Thymus (tissue), 11 donors: ENCODE measurements around the gene SKAP2. TPM values are rescaled to one million over a fixed set of nuclear protein-coding genes. Genes with fewer than 3 reads are reported as not detected.

Experiments
- DNase-seq, 9 donors: peaks; one replicate each; pipeline ENCODE4 v3.0.0-alpha.2; 2013; ENCODE audit warnings: low spot score in 9 of 9, low read depth in 6 of 9, missing footprints in 1 of 9
- H3K27ac ChIP-seq, 2 donors: one replicate each; pipeline ENCODE4 v1.5.1; 2013; ENCODE audit warnings: control low read depth in 1 of 2, low read depth in 1 of 2, low read length in 1 of 2, mild to moderate bottlenecking in 1 of 2, moderate library complexity in 1 of 2
- H3K27me3 ChIP-seq, 2 donors: one replicate each; pipeline ENCODE4 v1.5.1; 2013; ENCODE audit warnings: low read length in 1 of 2; ENCODE audit not compliant: control insufficient read depth in 2 of 2, insufficient read depth in 1 of 2
- H3K36me3 ChIP-seq, 2 donors: one replicate each; pipeline ENCODE4 v1.5.1; 2013; ENCODE audit warnings: low read length in 1 of 2, mild to moderate bottlenecking in 1 of 2, moderate library complexity in 1 of 2; ENCODE audit not compliant: control insufficient read depth in 2 of 2, insufficient read depth in 2 of 2
- H3K4me1 ChIP-seq, 2 donors: one replicate each; pipeline ENCODE4 v1.5.1; 2013; ENCODE audit warnings: low read length in 2 of 2; ENCODE audit not compliant: control insufficient read depth in 2 of 2, insufficient read depth in 2 of 2
- H3K4me3 ChIP-seq, 2 donors: one replicate each; pipeline ENCODE4 v1.5.1; 2013; ENCODE audit warnings: low read length in 2 of 2, control low read depth in 1 of 2, mild to moderate bottlenecking in 1 of 2
- H3K9me3 ChIP-seq, 2 donors: one replicate each; pipeline ENCODE4 v1.5.1; 2013; ENCODE audit warnings: low read length in 1 of 2, mild to moderate bottlenecking in 1 of 2; ENCODE audit not compliant: control insufficient read depth in 2 of 2, insufficient read depth in 1 of 2
- WGBS: extraction: QIAGEN DNeasy Blood & Tissue Kit; methylation state at CpG from one replicate; pipeline ENCODE4 v1.1.7; 2013; 5-methylcytosine and 5-hydroxymethylcytosine counted together
- polyA plus RNA-seq: library from polyadenylated mRNA; stranded (reverse); fragments of 200-250 nt; gene quantifications from one replicate; pipeline ENCODE4 v1.2.3, GENCODE V29; 2013
- total RNA-seq: library from RNA; stranded (reverse); fragments of 120-200 nt; gene quantifications from one replicate; pipeline ENCODE4 v1.2.4, GENCODE V29; 2013
- donor health status: healthy.

Gene SKAP2
- total and polyA plus RNA-seq, 2 donors, result 9.8 to 10.6 TPM

DNA sequence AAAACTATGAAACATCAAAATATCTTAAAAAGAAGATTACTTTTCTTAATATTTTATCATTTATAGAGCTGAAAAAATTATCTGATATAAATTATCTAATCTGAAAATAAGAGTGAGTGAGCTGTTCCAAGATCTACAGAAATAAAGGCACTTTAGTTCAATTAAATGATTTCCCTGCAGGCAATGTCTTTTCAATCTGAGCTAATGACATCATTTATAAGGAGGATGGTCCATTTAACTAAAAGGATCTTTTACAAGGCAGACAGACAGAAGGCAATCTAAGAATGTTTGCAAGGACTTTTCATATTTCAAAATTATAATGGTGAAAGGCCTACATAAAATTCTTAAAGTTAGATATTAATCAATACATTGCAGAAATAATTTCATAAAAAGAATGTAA is 71.8 kb downstream of the SKAP2 start:
- Histone ChIP-seq H3K36me3 (no peaks in the 10 kb centered on the region), H3K4me3 (no peak overlapping the region), H3K27me3 (no peaks in the 10 kb centered on the region), H3K27ac (no peak overlapping the region), H3K9me3 (no peaks in the 10 kb centered on the region), H3K4me1 (no peaks in the 10 kb centered on the region)
- DNase-seq, result no peak

DNA sequence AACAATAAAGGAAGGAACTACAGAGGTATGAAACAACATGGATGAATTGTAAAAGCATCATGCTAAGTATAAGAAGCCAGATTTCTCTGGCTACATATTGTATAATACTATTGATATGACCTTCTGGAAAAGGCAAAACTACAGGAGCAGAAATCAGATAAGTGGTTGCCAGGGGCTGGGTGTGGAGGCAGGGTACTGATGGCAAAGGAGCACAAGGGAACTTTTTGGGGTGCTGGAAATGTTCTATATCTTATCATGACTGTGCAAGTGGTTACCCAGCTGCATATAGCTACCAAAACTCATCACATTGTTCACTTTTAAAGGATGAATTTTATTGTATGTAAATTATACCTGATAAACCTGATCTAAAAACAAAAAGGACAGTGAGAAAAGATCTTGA is 72.4 kb downstream of the SKAP2 start:
- no peak overlapping the region for H3K4me3 ChIP-seq
- no peaks in the 10 kb centered on the region for H3K9me3 ChIP-seq
- H3K4me1 ChIP-seq, result no peaks in the 10 kb centered on the region
- H3K27ac ChIP-seq, result no peak overlapping the region
- no peak for DNase-seq
- no peaks in the 10 kb centered on the region for H3K27me3 ChIP-seq
- H3K36me3 ChIP-seq, result no peaks in the 10 kb centered on the region

DNA sequence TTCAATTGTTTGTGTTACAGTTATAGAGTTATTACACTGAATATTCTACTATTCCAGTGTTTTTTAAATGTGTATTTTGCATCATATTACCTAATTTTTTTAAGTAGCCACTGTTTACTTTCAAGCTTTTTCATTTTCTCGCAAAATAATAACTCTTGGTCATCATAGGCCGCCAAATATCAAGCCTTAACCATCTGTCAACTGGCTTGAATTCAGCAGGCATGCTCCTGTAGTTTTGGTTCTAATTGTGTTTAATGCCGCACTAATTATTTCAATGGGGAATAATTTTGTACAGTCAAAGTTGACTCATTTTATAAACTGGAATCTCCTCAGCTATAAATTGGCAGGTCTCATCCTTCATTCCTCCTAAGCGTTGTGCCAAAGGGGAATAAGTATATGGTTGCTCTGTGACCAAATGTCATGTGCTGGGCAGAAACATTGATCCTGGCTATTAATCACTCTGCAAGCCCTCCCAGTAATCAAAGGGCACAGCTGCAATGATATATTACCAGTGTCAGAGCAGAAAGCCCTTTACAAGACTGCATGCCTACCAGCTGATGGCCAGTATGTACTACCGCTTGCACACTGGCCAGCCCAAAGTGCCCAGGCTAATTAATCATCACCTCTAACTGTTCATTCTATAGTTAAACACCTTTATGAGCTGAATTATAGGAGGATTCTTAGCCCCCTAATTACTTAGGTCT is 74.8 kb downstream of the SKAP2 start:
- H3K36me3 ChIP-seq, result no peaks in the 10 kb centered on the region
- no peaks in the 10 kb centered on the region for H3K27me3 ChIP-seq
- no peaks in the 10 kb centered on the region for H3K9me3 ChIP-seq
- H3K4me1 ChIP-seq, result no peaks in the 10 kb centered on the region
- no peak overlapping the region for H3K27ac ChIP-seq
- WGBS, result 98% methylated on average over 5 of the region's 5 CpGs
- H3K4me3 ChIP-seq, result no peak overlapping the region
- DNase-seq, result no peak

DNA sequence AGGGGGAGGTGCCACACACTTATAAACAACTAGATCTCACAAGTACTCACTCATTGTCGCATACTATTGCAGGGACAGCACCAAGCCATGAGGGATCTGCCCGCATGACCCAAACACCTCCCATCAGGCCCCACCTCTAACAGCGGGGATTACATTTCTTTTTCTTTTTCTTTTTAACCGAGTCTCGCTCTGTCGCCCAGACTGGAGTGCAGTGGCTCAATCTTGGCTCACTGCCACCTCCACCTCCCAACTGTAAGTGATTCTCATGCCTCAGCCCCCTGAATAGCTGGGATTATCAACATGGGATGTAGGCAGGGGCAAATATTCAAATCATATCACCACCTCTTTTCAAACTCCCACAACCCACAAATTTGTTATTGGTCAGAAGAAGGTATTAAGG is 76.7 kb downstream of the SKAP2 start:
- 95% methylated on average over 6 of the region's 6 CpGs for WGBS
- H3K27ac ChIP-seq, result no peak overlapping the region
- H3K4me3 ChIP-seq, result no peak overlapping the region
- no peak for DNase-seq
- H3K27me3 ChIP-seq, result no peaks in the 10 kb centered on the region
- H3K4me1 ChIP-seq, result no peaks in the 10 kb centered on the region
- H3K36me3 ChIP-seq, result no peaks in the 10 kb centered on the region
- H3K9me3 ChIP-seq, result no peaks in the 10 kb centered on the region

DNA sequence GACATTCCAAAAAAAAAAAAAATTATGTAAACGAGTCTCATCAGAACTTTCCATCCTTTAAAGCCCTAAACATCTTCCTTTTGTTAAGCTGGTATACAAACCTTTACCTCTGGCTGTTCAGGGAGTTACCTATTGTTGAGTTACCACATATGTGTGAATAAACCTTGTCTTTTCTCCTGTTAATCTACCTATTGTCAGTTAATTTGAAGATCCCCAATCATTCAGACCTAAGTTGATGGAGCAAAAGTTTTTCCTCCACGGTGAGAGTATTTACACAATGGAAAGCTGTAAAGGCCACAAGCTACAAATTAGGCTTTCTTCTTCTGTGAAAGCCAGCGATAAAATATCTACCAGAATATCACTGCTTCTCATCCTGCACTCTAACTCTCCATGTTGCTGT is 80.3 kb downstream of the SKAP2 start:
- H3K9me3 ChIP-seq, result no peaks in the 10 kb centered on the region
- 98% methylated on average over 3 of the region's 3 CpGs for WGBS
- no peak overlapping the region for H3K27ac ChIP-seq
- no peak for DNase-seq
- H3K27me3 ChIP-seq, result no peaks in the 10 kb centered on the region
- no peaks in the 10 kb centered on the region for H3K36me3 ChIP-seq
- no peak overlapping the region for H3K4me3 ChIP-seq
- no peaks in the 10 kb centered on the region for H3K4me1 ChIP-seq

DNA sequence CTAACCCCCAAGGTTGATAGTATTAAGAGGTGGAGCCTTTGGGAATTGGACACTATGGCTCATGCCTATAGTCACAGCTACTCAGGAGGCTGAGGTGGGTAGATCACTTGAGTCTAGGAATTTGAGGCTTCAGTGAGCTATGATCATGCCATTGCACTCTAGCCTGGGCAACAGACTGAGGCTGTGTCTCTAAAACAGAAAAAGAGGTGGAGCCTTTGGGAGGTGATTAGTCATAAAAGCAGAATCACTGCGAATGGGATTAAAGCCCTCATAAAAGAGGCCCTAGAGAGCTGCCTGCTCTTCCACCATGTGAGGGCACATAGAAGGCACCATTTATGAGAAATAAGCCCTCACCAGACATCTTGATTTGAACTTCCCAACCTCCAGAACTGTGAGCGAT is 81.9 kb downstream of the SKAP2 start:
- WGBS, result 98% methylated on average over 2 of the region's 2 CpGs
- H3K4me1 ChIP-seq, result no peaks in the 10 kb centered on the region
- no peak overlapping the region for H3K4me3 ChIP-seq
- H3K9me3 ChIP-seq, result no peaks in the 10 kb centered on the region
- H3K36me3 ChIP-seq, result no peaks in the 10 kb centered on the region
- no peak for DNase-seq
- no peaks in the 10 kb centered on the region for H3K27me3 ChIP-seq
- no peak overlapping the region for H3K27ac ChIP-seq

DNA sequence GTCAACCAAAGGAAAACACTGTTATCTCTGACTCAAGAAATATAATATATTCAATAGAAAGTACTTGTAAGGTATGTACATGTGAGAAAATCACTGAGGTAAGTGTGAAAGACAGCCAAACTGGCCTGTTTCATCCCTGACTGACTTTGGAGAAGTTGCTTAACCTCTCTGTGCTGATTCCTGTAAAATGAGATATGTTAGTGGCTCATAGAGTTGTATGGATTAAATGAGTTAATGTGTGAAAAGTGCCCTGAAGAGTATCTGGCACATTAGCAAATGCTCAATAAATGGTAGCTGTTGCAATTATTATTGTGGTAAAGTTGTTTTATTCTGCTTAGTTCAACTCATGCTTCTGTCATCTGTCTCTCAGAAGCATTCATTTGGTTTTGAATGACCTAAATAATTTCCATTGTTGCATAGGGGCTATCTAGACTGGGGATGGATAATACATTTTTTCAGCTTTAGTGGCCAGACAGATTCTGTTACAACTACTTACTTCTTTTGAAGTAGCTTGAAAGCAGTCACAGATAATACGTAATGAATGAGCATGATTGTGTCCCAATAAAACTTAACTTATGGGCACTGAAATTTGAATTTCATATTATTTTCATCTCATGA is 84.3 kb downstream of the SKAP2 start:
- Histone ChIP-seq H3K36me3 (no peaks in the 10 kb centered on the region), H3K9me3 (no peaks in the 10 kb centered on the region), H3K4me3 (no peak overlapping the region), H3K4me1 (no peaks in the 10 kb centered on the region), H3K27ac (no peak overlapping the region), H3K27me3 (no peaks in the 10 kb centered on the region)
- no peak for DNase-seq
- WGBS, result 99% methylated on average over 1 of the region's 1 CpG

DNA sequence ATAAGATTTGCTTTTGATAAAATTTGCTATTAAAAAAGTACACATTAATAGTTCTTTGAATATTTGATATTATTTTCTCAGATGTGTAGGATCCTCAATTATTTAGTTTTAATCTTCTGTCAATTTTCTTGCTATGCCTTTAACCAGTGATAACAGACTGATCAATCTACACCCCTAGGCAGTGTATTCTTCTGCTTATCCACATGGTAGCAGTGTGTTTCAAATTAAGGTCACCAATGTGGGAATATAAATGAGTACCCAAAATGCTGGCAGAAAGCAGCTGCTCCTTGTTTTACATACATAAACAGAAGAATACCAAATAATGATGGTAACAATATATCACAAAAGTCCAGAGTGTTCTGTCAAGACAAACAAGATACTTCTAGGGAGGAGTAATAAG is 87.0 kb downstream of the SKAP2 start:
- Histone ChIP-seq H3K9me3 (no peaks in the 10 kb centered on the region), H3K36me3 (no peaks in the 10 kb centered on the region), H3K27ac (no peak overlapping the region), H3K27me3 (no peaks in the 10 kb centered on the region), H3K4me3 (no peak overlapping the region), H3K4me1 (no peaks in the 10 kb centered on the region)
- no peak for DNase-seq

DNA sequence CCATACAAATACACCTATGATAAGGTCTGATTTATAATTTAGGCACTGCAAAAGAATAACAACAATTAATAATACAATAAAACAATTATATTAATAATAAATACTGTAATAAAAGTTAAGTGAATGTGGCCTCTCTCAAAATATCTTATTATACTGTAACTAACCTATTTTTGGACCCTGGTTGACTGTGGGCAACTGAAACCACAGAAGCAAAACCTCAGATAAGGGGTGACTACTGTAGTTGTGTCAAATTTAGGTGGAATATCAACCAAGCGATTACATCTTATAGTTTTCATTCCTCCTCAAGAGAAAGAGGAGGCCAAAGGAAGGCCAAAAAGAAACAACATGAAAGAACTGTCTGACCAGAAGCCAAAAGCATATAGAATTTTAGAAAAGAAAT is 103.9 kb downstream of the SKAP2 start:
- H3K9me3 ChIP-seq, result no peaks in the 10 kb centered on the region
- no peak for DNase-seq
- no peaks in the 10 kb centered on the region for H3K4me1 ChIP-seq
- no peak overlapping the region for H3K27ac ChIP-seq
- no peak overlapping the region for H3K4me3 ChIP-seq
- WGBS, result 19% methylated on average over 1 of the region's 1 CpG
- H3K36me3 ChIP-seq, result no peaks in the 10 kb centered on the region
- H3K27me3 ChIP-seq, result no peaks in the 10 kb centered on the region
